Colon (tissue), 2 donors: ENCODE results near the gene MMRN2.

ENCODE experiments used
- FAIRE-seq: peaks from 2 replicates; lab custom pipeline; 2012; peaks lifted over from hg19 to GRCh38; lab: Jason Lieb, UNC
- donor health status: control.
- donor health status: control.

The MMRN2 gene

GRCh38 chr10:86970162-86970981, 13.0 kb upstream of the MMRN2 start:
- no peak for FAIRE-seq

- no peak for FAIRE-seq
Measured at GRCh38 chr10:86969421-86970041, 12.1 kb upstream of the MMRN2 start.

- FAIRE-seq = no peak
Measured at GRCh38 chr10:86968994-86969355, 11.6 kb upstream of the MMRN2 start.

GRCh38 chr10:86968271-86968993, 11.0 kb upstream of the MMRN2 start, which contains the start of gene ADIRF:
Gene ADIRF, plus strand, starts transcription at chr10:86968482. Its CDS starts 63 bp downstream, at chr10:86968545.
- no peak for FAIRE-seq

- FAIRE-seq = no peak
Measured at GRCh38 chr10:86967481-86967941, 10.1 kb upstream of the MMRN2 start.

- FAIRE-seq = no peak
Measured at GRCh38 chr10:86965986-86966654, 8.7 kb upstream of the MMRN2 start.

GRCh38 chr10:86964847-86965190, 7.4 kb upstream of the MMRN2 start:
- no peak for FAIRE-seq

GRCh38 chr10:86964061-86964846, 6.8 kb upstream of the MMRN2 start:
- no peak for FAIRE-seq

GRCh38 chr10:86963341-86963919, 6.0 kb upstream of the MMRN2 start:
- no peak for FAIRE-seq

GRCh38 chr10:86962981-86963310, 5.5 kb upstream of the MMRN2 start:
- no peak for FAIRE-seq

GRCh38 chr10:86962136-86962980, 4.9 kb upstream of the MMRN2 start:
- FAIRE-seq = no peak

- FAIRE-seq = no peak
Measured at GRCh38 chr10:86961481-86962091, 4.2 kb upstream of the MMRN2 start.

GRCh38 chr10:86960863-86961434, 3.5 kb upstream of the MMRN2 start:
- FAIRE-seq = no peak

- no peak for FAIRE-seq
Measured at GRCh38 chr10:86960003-86960862, 2.8 kb upstream of the MMRN2 start.

- no peak for FAIRE-seq
Measured at GRCh38 chr10:86959737-86960002, 2.3 kb upstream of the MMRN2 start.

GRCh38 chr10:86958901-86959736, 1.7 kb upstream of the MMRN2 start:
- FAIRE-seq = no peak

- no peak for FAIRE-seq
Measured at GRCh38 chr10:86958116-86958900, 893 bp upstream of the MMRN2 start, which contains the start of gene SNCG. Gene SNCG, plus strand, starts transcription at chr10:86958599. Its CDS starts 99 bp downstream, at chr10:86958698.
